Keratinocyte (primary cell): ENCODE measurements around the gene ZNF397. TPM values are rescaled to one million over a fixed set of nuclear protein-coding genes. Genes with fewer than 3 reads are reported as not detected.

Experiments
- DNase-seq: peaks from one replicate; pipeline ENCODE4 v3.0.0-alpha.2; 2011; ENCODE audit warnings: low read depth, missing footprints, low spot score
- FAIRE-seq: peaks from 2 replicates; lab custom pipeline; 2011; peaks lifted over from hg19 to GRCh38; lab: Jason Lieb, UNC
- H2AFZ ChIP-seq: 2 replicates; pipeline ENCODE4 v1.6.0; 2012; ENCODE audit warnings: low read length, control low read depth, inconsistent platforms; ENCODE audit not compliant: control insufficient read depth
- H3K27ac ChIP-seq: 2 replicates; pipeline ENCODE4 v1.5.1; 2011; ENCODE audit warnings: low read length; ENCODE audit not compliant: control insufficient read depth, insufficient read depth
- H3K27me3 ChIP-seq: 3 replicates; pipeline ENCODE4 v1.6.0; 2011; ENCODE audit warnings: low read length; ENCODE audit not compliant: control insufficient read depth, insufficient read depth; ENCODE audit errors: extremely low read depth
- H3K36me3 ChIP-seq, 2 experiments: 2 replicates in 1 of 2; 3 replicates in 1 of 2; pipeline ENCODE4 v1.5.1; 2011; ENCODE audit warnings: low read length in 2 of 2, mild to moderate bottlenecking in 1 of 2; ENCODE audit not compliant: control insufficient read depth in 2 of 2, insufficient read depth in 2 of 2; ENCODE audit errors: extremely low read depth in 1 of 2
- H3K4me1 ChIP-seq: 3 replicates; pipeline ENCODE4 v1.5.1; 2011; ENCODE audit warnings: low read length; ENCODE audit not compliant: control insufficient read depth, insufficient read depth; ENCODE audit errors: extremely low read depth
- H3K4me2 ChIP-seq: 3 replicates; pipeline ENCODE4 v1.6.0; 2011; ENCODE audit warnings: low read depth, low read length; ENCODE audit not compliant: control insufficient read depth, insufficient read depth; ENCODE audit errors: extremely low read depth
- H3K4me3 ChIP-seq, 3 experiments: fragments of 200-600 bp in 1 of 3; sonication (generic) in 1 of 3; 2 replicates in 2 of 3; 3 replicates in 1 of 3; pipeline ENCODE4 v1.5.1; 2011 to 2016; ENCODE audit warnings: low read length in 3 of 3, mild to moderate bottlenecking in 3 of 3, control low read depth in 2 of 3, inconsistent platforms in 1 of 3, low read depth in 1 of 3, mixed read lengths in 1 of 3, mixed run types in 1 of 3, moderate library complexity in 1 of 3; ENCODE audit not compliant: control insufficient read depth in 2 of 3, insufficient read depth in 2 of 3; ENCODE audit errors: extremely low read depth in 1 of 3
- H3K79me2 ChIP-seq: 2 replicates; pipeline ENCODE4 v1.6.0; 2012; ENCODE audit warnings: low read length; ENCODE audit not compliant: control insufficient read depth, insufficient read depth
- H3K9ac ChIP-seq: 3 replicates; pipeline ENCODE4 v1.6.0; 2011; ENCODE audit warnings: low read length; ENCODE audit not compliant: control insufficient read depth, insufficient read depth; ENCODE audit errors: extremely low read depth
- H3K9me1 ChIP-seq: 3 replicates; pipeline ENCODE4 v1.6.0; 2011; ENCODE audit warnings: low read length; ENCODE audit not compliant: control insufficient read depth, insufficient read depth; ENCODE audit errors: extremely low read depth
- H3K9me3 ChIP-seq: 2 replicates; pipeline ENCODE4 v1.5.1; 2012; ENCODE audit warnings: low read depth, low read length; ENCODE audit not compliant: control insufficient read depth
- H4K20me1 ChIP-seq: 3 replicates; pipeline ENCODE4 v1.6.0; 2011; ENCODE audit warnings: low read length; ENCODE audit not compliant: control insufficient read depth, insufficient read depth; ENCODE audit errors: extremely low read depth
- CTCF ChIP-seq, 3 experiments: IDR thresholded peaks in 1 of 3; conservative IDR thresholded peaks in 1 of 3; optimal IDR thresholded peaks in 1 of 3; 2 replicates in 2 of 3; 3 replicates in 1 of 3; pipeline versions ENCODE3 to v1.5.1; 2011; ENCODE audit warnings: low read length in 3 of 3, mild to moderate bottlenecking in 3 of 3, moderate library complexity in 2 of 3, control low read depth in 1 of 3, inconsistent platforms in 1 of 3; ENCODE audit not compliant: insufficient read depth in 2 of 3; ENCODE audit errors: extremely low read depth in 1 of 3
- EZH2 ChIP-seq: IDR thresholded peaks from one replicate; pipeline ENCODE4 v1.6.1; 2012; ENCODE audit warnings: inconsistent platforms, mild to moderate bottlenecking, low read length, moderate library complexity
- dilution Hi-C: fragments of 300-500 bp; cut with MboI; formaldehyde crosslinking; loops from one replicate; pipeline ENCODE4 v1.7.0; 2020; ENCODE audit warnings: low sequenced_read_pairs; ENCODE audit not compliant: extremely low pct_ligation_motif_present
- polyA plus RNA-seq, 5 experiments: library from polyadenylated mRNA; depleted of rRNA in 3 of 5; stranded (reverse) in 3 of 5; stranded (forward) in 1 of 5; unstranded in 1 of 5; fragments of >200 nt; gene quantifications; 1 replicate in 1 of 5; 2 replicates in 3 of 5; 3 replicates in 1 of 5; pipeline versions ENCODE4 v1.2.1 to v1.2.3, GENCODE V29; 2011 to 2012; ENCODE audit warnings: missing spikeins in 2 of 5, low read depth in 1 of 5, low replicate concordance in 1 of 5

ZNF397 gene
- polyA plus RNA-seq, 1 donor (not counting 4 experiments of a cell fraction or from before 2014, with no cell fraction given) = 8.7 TPM

GRCh38 chr18:35227254-35227653 lies 13.6 kb upstream of the ZNF397 start:
- dilution Hi-C loops = no loop called here
- Histone ChIP-seq H3K27me3 (no peaks in the 10 kb centered on the region), H3K4me3 (no peak overlapping the region), H3K9ac (no peak overlapping the region), H3K9me3 (no peaks in the 10 kb centered on the region), H4K20me1 (no peaks in the 10 kb centered on the region), H3K79me2 (no peaks in the 10 kb centered on the region), H3K4me2 (no peak overlapping the region), H3K4me1 (no peaks in the 10 kb centered on the region), H3K9me1 (no peaks in the 10 kb centered on the region), H3K27ac (no peak overlapping the region), H3K36me3 (no peaks in the 10 kb centered on the region), H2AFZ (no peak overlapping the region)
- DNase-seq (no peak), FAIRE-seq (no peak)
- no peak for TF ChIP-seq CTCF (optimal IDR thresholded peaks at IDR 0.05 in 1 of 3, IDR thresholded peaks at IDR 0.05 in 1 of 3, conservative IDR thresholded peaks at IDR 0.05 in 1 of 3; ENCODE audit: extremely low read depth in 1 of 3, insufficient read depth in 2 of 3, low read length in 3 of 3)
- TF ChIP-seq EZH2 = no peak

GRCh38 chr18:35231052-35231451 lies 9.8 kb upstream of the ZNF397 start:
- no peaks in the 10 kb centered on the region for H3K9me1 ChIP-seq
- no peaks in the 10 kb centered on the region for H3K4me1 ChIP-seq
- H3K27ac ChIP-seq = no peak overlapping the region
- H3K79me2 ChIP-seq = no peaks in the 10 kb centered on the region
- H3K9me3 ChIP-seq = no peaks in the 10 kb centered on the region
- no peaks in the 10 kb centered on the region for H3K36me3 ChIP-seq
- FAIRE-seq (peak; percentile 81), DNase-seq (peak; percentile 7)
- TF ChIP-seq EZH2 (no peak), CTCF (optimal IDR thresholded peaks at IDR 0.05 in 1 of 3, IDR thresholded peaks at IDR 0.05 in 1 of 3, conservative IDR thresholded peaks at IDR 0.05 in 1 of 3; ENCODE audit: extremely low read depth in 1 of 3, insufficient read depth in 2 of 3, low read length in 3 of 3) (peak; percentile 83 to 93 (median 90))
- H3K4me3 ChIP-seq = peak overlapping the region in 2 of 3 experiments; percentile 52 to 63
- no peaks in the 10 kb centered on the region for H3K27me3 ChIP-seq
- peak overlapping the region; percentile 85 for H3K4me2 ChIP-seq
- dilution Hi-C loops = no loop called here
- no peaks in the 10 kb centered on the region for H4K20me1 ChIP-seq
- H2AFZ ChIP-seq = peak overlapping the region; percentile 82
- no peak overlapping the region for H3K9ac ChIP-seq
